Gastrocnemius medialis (tissue), 4 donors: ENCODE data around the gene FANCD2. TPM values are rescaled to one million over a fixed set of nuclear protein-coding genes. Genes with fewer than 3 reads are reported as not detected.
"Not testable (repeated sequence)": the region's sequence is repeated elsewhere in the genome, so short reads cannot be mapped to it uniquely, and the experiment has no call there.

Source experiments
- ATAC-seq, 2 donors: fragments of 150-250 bp; one replicate each; pipeline ENCODE4 v1.9.1; 2016
- DNase-seq, 2 donors: peaks; one replicate each; pipeline ENCODE4 v3.0.0-alpha.2; 2019
- H3K27ac ChIP-seq, 4 donors: fragments of 200-600 bp; sonication (generic); 1 replicate in 1 of 4; 2 replicates in 3 of 4; pipeline ENCODE4 v1.5.1; 2016 to 2018; ENCODE audit warnings: mild to moderate bottlenecking in 2 of 4, moderate library complexity in 1 of 4
- H3K27me3 ChIP-seq, 3 donors: fragments of 200-600 bp; sonication (generic) in 2 of 3; 1 replicate in 1 of 3; 2 replicates in 2 of 3; pipeline versions ENCODE4 v1.5.1 to v1.6.0; 2016 to 2019; ENCODE audit warnings: mild to moderate bottlenecking in 1 of 3, moderate library complexity in 1 of 3
- H3K36me3 ChIP-seq, 2 donors: fragments of 200-600 bp; sonication (generic) in 1 of 2; one replicate each; pipeline ENCODE4 v1.5.1; 2017 to 2018
- H3K4me1 ChIP-seq, 2 donors: fragments of 200-600 bp; sonication (generic) in 1 of 2; one replicate each; pipeline ENCODE4 v1.5.1; 2016 to 2017; ENCODE audit warnings: mild to moderate bottlenecking in 2 of 2
- H3K4me3 ChIP-seq, 4 donors: fragments of 200-600 bp; sonication (generic) in 3 of 4; 1 replicate in 1 of 4; 2 replicates in 3 of 4; pipeline ENCODE4 v1.5.1; 2016 to 2019; ENCODE audit warnings: mild to moderate bottlenecking in 2 of 4
- H3K9me3 ChIP-seq, 3 donors: fragments of 200-600 bp; sonication (generic) in 2 of 3; 1 replicate in 1 of 3; 2 replicates in 2 of 3; pipeline ENCODE4 v1.5.1; 2016 to 2019
- POLR2A ChIP-seq, 2 donors: fragments of 450-650 bp; IDR thresholded peaks; one replicate each; pipeline ENCODE4 v1.6.1; 2017; ENCODE audit warnings: antibody characterized with exemption in 2 of 2, mild to moderate bottlenecking in 2 of 2, moderate library complexity in 2 of 2
- in situ Hi-C, 4 donors: fragments of 200-750 bp; cut with MboI; loops; one replicate each; pipeline versions ENCODE4 v1.15.0 to v1.8.0; 2017; ENCODE audit warnings: low sequenced_read_pairs in 4 of 4
- intact Hi-C: fragments of 100-400 bp; cut with DNase I; formaldehyde crosslinking; loops from one replicate; pipeline ENCODE4 v1.15.1; 2023; ENCODE audit warnings: low total_unique reads
- total RNA-seq, 4 donors: library from RNA; depleted of rRNA; stranded (reverse); fragments of >200 nt; gene quantifications; one replicate each; pipeline versions ENCODE4 v1.1.0 to v1.2.3, GENCODE V29; 2016
- TF ChIP-seq, protein P1 (sequence below), 5 experiments: fragments of 450-650 bp in 3 of 5; fragments of 200-600 bp in 2 of 5; sonication (generic) in 2 of 5; IDR thresholded peaks in 4 of 5; conservative IDR thresholded peaks in 1 of 5; 1 replicate in 4 of 5; 2 replicates in 1 of 5; pipeline ENCODE4 v1.5.1; 2016 to 2019; ENCODE audit warnings: antibody characterized with exemption in 5 of 5, mild to moderate bottlenecking in 3 of 5, moderate library complexity in 3 of 5

Gene FANCD2
- total RNA-seq, 4 donors from 2014 or later = 0.46 to 1.3 (median 0.58) TPM; not detected in 1

DNA sequence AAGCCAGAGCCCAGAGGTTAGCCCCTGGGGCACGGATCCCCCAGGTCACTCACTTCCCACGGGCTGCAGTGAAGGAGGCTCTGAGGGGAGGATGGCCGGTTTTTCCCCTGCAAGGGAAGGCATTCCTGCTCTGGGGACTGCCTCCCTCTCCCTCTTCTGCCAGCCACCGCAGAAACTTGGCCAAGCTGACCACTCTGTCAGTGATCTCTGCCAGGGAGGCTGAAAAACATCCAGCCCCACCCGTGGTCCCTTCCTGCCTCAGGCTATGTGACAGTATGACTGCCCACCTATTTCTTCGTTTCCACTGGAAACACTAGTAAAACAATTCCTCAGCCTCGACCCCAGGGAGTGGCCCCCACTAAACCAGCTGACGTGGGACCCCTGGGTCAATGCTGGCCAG is 14.6 kb upstream of the FANCD2 start:
- TF ChIP-seq, protein P1, sequence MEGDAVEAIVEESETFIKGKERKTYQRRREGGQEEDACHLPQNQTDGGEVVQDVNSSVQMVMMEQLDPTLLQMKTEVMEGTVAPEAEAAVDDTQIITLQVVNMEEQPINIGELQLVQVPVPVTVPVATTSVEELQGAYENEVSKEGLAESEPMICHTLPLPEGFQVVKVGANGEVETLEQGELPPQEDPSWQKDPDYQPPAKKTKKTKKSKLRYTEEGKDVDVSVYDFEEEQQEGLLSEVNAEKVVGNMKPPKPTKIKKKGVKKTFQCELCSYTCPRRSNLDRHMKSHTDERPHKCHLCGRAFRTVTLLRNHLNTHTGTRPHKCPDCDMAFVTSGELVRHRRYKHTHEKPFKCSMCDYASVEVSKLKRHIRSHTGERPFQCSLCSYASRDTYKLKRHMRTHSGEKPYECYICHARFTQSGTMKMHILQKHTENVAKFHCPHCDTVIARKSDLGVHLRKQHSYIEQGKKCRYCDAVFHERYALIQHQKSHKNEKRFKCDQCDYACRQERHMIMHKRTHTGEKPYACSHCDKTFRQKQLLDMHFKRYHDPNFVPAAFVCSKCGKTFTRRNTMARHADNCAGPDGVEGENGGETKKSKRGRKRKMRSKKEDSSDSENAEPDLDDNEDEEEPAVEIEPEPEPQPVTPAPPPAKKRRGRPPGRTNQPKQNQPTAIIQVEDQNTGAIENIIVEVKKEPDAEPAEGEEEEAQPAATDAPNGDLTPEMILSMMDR (IDR thresholded peaks at IDR 0.05 in 4 of 5, conservative IDR thresholded peaks at IDR 0.05 in 1 of 5) = no peak
- no peak for TF ChIP-seq POLR2A (IDR thresholded peaks at IDR 0.05)
- Histone ChIP-seq H3K9me3 (no peaks in the 10 kb centered on the region), H3K4me1 (peaks cover 38 to 43% of the 10 kb centered on the region in 2 donors), H3K27ac (no peak overlapping the region), H3K27me3 (no peaks in the 10 kb centered on the region), H3K36me3 (no peaks in the 10 kb centered on the region), H3K4me3 (peak overlapping the region; percentile 60 to 87 (median 78))
- in situ Hi-C loops (no loop called here), intact Hi-C loops (loop anchor here (1.0 to 2.0 kb wide), 2 partner anchors 65 to 78 kb away; partner anchors contain the start of gene CRELD1)
- no peak for DNase-seq
- ATAC-seq = no peak

DNA sequence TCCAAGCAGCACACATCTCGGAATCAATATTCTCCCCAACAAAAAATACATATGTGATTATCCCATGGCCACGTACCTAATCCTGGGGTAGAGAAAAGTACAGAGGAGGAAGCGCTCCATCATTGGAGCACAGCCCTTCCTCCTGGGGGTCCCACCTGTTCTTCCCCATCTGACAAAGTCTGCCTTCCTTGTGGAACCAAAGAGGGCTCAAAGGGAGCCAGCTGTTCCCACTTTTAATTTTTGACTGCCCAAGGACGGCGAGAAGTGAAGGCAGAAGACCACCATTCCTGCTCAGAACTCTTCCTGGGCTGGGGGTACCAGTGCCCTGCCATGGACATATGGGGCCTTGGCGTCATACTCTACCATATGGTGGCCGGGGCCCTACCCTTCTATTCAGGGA is 14.1 kb upstream of the FANCD2 start:
- no peaks in the 10 kb centered on the region for H3K27me3 ChIP-seq
- H3K36me3 ChIP-seq = no peaks in the 10 kb centered on the region
- ATAC-seq = no peak
- no peaks in the 10 kb centered on the region for H3K9me3 ChIP-seq
- TF ChIP-seq POLR2A (IDR thresholded peaks at IDR 0.05) = no peak
- TF ChIP-seq, protein P1 (IDR thresholded peaks at IDR 0.05 in 4 of 5, conservative IDR thresholded peaks at IDR 0.05 in 1 of 5) = no peak
- in situ Hi-C loops (no loop called here), intact Hi-C loops (no loop called here)
- no peak for DNase-seq
- no peak overlapping the region for H3K27ac ChIP-seq
- H3K4me1 ChIP-seq = peaks cover 38 to 39% of the 10 kb centered on the region in 2 donors
- H3K4me3 ChIP-seq = no peak overlapping the region

DNA sequence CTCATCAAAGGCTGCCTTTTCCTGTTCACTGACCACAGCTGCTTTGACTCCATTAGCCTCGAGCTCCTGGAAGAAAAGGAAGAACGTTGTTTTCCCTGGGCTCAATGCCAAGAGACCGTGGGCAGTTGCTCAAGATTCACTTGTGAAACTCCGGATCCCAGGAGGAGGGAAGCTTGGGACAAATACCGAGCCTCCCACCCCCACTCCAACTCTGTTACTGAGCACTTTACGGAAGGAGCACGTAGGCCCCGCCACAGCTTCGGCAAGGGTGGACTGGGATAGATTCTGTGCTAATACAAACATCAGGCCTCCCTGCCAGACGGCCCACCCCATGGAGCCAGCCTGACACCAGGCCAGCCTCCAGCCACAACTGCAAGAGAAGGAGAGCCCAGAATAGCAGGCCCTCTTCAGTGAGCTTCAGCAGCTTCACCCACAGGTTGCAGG is 10.8 kb upstream of the FANCD2 start:
- no peak for TF ChIP-seq POLR2A (IDR thresholded peaks at IDR 0.05)
- TF ChIP-seq, protein P1 (IDR thresholded peaks at IDR 0.05 in 4 of 5, conservative IDR thresholded peaks at IDR 0.05 in 1 of 5) = no peak
- peaks cover 18 to 22% of the 10 kb centered on the region in 2 donors for H3K4me1 ChIP-seq
- H3K36me3 ChIP-seq = peaks cover 0 to 19% of the 10 kb centered on the region in 2 donors
- no peaks in the 10 kb centered on the region for H3K9me3 ChIP-seq
- in situ Hi-C loops = no loop called here
- ATAC-seq (peak; percentile 50 to 75), DNase-seq (peak; percentile 75 to 89)
- H3K27ac ChIP-seq = peak overlapping the region; percentile 69 to 85 (median 79)
- H3K27me3 ChIP-seq = no peaks in the 10 kb centered on the region
- peak overlapping the region in 1 of 4 donors; percentile 42 for H3K4me3 ChIP-seq
- intact Hi-C loops = no loop called here

DNA sequence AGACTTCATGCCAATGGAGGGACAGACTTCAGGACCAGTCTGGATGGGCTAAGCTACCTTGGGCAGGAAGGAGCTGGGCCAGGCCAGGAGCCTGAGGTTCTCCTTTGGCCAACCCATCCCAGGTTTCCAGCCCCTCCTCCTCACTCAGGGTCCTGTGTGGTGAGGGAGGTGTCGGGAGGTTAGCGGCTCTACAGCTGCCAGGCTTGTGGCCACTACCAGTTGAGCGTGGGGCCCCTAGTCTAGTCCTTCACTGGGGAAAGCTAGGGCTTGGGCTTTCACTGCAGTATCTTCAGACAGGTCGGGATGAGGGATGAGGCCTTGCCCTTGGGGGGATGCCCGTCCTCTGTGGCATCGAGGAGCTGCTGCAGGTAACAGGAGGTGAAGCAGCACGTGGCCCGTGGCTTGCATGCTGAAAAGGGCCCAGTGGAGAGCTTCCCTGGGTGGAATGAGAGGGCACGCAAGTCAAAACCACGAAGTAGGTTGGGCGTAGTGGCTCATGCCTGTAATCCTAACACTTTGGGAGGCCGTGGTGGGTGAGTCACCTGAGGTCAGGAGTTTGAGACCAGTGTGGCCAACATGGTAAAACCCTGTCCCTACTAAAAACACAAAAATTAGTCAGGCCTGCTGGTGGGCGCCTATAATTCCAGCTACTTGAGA is 8.5 kb upstream of the FANCD2 start:
- no peaks in the 10 kb centered on the region for H3K9me3 ChIP-seq
- in situ Hi-C loops = no loop called here
- peaks cover 0 to 41% of the 10 kb centered on the region in 2 donors for H3K36me3 ChIP-seq

DNA sequence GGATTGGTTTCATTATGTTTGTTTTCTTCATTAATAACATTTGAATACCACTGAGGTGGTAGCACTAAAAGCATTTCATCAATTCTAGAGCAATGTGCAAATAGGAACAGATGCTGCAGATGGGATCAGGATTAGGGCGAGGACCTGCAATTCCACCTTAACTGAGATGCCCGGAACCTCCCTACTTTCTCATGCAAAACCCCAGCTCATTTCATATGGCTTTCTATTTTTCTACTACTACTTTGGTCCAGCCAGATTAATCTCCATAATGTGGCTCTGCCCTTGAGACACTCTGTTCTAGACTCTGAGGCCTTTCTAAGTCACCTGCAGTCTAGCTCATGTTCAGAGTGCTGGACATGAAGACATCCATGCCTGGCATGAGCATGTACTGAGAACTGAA is 7.4 kb upstream of the FANCD2 start:
- H3K27ac ChIP-seq, H3K4me3 ChIP-seq, intact Hi-C loops, DNase-seq, in situ Hi-C loops, H3K27me3 ChIP-seq, ATAC-seq, H3K9me3 ChIP-seq: not testable (repeated sequence)
- H3K36me3 ChIP-seq = peaks cover 0 to 49% of the 10 kb centered on the region in 2 donors
- H3K4me1 ChIP-seq = peaks cover 12 to 14% of the 10 kb centered on the region in 2 donors

More for the DNA sequence above, 8.5 kb upstream of the FANCD2 start:
- Histone ChIP-seq H3K4me3 (no peak overlapping the region), H3K4me1 (peaks cover 12 to 14% of the 10 kb centered on the region in 2 donors), H3K27ac (no peak overlapping the region), H3K27me3 (no peaks in the 10 kb centered on the region)
- ATAC-seq (no peak), DNase-seq (no peak)
- no peak for TF ChIP-seq POLR2A (IDR thresholded peaks at IDR 0.05)
- TF ChIP-seq, protein P1 (IDR thresholded peaks at IDR 0.05 in 4 of 5, conservative IDR thresholded peaks at IDR 0.05 in 1 of 5) = no peak
- intact Hi-C loops = no loop called here
